COLO829 (cell line): Measurements from ENCODE around the gene SREBF2.

Source experiments
- DNase-seq: peaks from one replicate; pipeline ENCODE4 v3.0.0; 2012; ENCODE audit warnings: low spot score

Gene SREBF2

DNA sequence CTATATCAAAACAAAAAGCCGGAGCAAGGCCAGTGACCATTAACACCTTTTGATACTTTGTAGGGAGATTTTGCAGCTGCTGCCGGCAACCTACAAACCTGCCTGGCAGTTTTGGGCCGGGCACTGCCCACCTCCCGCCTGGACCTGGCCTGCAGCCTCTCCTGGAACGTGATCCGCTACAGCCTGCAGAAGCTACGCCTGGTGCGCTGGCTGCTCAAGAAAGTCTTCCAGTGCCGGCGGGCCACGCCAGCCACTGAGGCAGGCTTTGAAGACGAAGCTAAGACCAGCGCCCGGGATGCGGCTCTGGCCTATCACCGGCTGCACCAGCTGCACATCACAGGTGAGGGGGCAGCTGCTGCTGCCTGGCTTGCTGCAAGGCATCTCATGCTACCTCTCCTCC, 47.7 kb downstream of the SREBF2 start:
- no peak for DNase-seq

DNA sequence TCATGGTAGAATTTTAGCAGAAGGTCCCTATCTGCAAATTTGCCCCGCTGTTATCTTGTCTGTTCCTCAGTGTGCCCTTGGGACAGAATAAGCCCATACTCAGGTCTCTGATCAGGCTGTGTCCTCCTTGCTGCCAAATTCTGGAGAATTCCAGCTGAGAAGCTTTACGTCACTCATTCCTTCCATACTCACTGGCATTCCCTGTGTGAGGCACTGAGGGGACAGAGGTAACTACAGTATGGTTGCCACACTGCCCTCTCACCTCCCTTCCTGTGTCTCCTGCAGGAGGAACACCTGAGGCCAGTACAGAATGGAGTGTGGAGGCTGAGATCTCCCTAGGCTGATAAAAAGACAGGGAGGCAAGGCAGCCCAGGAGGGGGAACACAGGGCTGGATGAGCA, 50.5 kb downstream of the SREBF2 start:
- DNase-seq: no peak

DNA sequence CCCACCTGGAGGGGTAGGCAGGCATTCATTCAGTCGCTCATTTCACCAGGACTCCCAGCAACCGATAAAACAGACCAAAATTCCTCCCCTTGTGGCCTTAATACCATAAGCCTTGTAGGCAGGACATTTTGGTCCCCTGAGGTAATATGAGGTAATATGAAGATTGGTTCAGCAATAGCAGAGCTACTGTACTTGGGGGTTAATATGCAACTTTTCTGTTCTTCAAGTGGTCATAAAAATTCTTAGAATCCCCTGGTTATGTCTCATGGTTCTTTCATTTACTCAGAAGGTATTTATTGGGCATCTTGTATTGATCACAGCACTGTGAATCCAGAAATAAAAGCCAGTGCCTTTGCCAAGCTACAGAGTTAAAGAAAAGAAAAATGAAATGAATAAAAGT, 52.2 kb downstream of the SREBF2 start:
- no peak for DNase-seq

DNA sequence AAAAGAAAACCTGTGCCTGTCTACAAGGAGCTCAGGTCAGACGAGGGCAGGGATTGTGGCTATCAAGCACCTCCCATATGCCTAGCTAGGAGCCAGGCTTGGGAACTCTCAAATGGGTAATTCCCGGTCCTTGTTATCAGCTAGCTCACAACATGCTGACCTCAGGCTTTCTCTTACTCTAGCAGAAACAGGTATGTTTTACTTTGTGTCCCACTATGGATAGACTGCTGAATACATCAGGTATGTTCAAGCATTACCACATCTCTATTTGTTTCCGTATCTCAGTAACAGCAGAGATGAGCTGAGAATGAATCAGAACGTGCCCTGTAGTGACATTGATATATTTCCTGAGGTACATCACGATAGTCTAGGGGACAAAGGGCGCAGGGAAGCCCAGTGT, 52.6 kb downstream of the SREBF2 start:
- no peak for DNase-seq

DNA sequence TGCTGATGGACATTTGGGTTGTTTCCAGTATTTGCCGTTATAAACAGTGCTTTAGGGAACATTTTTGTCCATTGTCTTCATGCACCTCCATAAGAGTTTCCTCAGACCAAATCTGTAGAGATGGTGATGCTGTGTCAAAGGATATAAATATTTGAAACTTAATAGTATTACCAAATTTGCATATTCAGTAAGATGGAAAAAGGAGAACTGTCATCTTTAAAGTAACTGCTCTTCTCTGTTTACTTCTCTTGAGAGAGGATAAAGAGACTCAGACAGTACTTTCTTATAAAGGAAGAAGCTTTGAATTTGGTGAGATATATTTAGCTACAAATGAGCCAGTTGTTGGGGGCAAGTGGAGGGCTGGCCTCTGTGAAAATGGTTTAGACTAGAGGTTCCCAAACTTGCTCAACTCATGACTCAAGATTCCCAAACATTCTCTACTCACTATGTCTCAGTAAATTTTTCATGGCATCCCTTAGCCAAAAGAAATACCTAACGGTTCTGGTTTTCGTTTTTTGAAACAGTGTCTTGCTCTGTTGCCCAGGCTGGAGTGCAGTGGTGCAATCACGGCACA, 55.8 kb downstream of the SREBF2 start:
- DNase-seq: no peak

DNA sequence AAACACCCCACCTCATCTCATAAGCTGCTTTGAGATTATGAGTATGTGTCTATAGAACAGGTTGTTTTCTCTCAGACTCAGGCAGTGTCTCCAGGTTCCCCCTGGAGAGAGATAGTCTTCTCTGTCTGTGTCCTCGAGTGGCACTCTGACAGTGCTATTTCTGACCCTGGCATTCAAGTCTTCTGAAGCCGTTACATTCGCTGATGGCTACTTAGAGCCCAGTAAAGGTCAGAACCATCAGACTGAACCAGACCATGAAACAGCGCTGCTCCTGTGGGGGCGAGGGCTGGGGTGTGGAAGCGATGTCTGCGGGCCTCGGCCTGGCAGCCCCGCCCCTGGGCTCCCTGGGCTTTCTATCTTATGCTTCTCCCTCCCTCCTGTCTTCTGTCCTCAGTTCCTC, 58.5 kb downstream of the SREBF2 start:
- DNase-seq: no peak

DNA sequence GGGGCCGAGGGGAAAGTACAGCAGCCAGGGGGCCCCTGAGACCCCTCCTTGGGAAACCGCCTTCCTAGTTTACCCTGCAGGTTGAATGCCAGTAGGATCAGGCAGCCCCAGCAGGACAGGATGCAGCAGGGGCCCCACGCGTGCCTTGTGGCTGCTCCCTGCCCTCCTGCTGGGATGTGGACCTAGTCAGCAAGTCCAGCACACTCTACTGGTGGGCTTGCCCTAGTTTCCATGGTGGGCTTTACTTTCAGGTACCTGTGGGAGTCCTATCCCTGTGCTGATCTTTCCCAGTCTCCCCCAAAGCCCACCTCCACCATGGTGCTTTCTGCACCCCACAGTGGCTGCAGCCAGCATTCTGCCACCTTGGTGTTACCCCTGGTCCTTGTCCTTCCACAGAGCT, 59.8 kb downstream of the SREBF2 start:
- no peak for DNase-seq

DNA sequence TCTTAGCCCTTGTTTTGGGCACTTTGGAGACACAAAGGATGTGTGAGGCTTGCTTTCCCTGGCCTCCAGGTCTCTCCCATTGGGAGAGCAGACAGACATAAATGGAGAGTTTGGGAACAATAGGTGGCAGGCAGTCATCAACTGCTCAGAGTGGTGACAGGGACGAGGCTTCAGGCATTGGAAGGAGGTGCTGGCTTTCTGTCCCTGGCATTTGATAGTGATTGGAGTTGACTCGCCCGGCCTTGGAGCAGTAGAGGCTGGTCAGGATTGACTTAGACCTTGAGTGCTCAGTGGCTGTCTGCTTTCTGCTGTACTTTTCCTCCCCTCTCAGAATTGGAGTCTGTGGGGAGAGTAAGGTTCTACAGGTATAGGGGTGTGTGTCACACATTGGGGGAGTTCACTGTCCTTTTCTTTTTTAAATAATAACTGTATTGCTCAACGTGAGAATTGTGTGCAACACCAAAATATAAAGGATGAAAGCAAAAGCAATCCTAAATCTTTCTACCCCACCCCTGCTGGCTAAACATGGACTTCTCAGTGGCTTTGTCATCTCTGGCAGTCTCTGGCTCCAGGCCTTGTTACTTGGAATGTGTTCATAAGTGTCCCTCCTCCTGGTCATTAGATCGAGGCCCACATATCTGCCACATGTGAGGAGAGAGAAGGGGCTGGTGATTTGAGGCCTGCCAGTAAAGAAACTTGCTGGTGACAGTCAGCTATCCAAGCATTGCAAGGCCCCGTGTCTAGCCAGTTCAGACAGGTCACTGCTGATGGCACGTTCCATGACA, 60.9 kb downstream of the SREBF2 start:
- DNase-seq: no peak

DNA sequence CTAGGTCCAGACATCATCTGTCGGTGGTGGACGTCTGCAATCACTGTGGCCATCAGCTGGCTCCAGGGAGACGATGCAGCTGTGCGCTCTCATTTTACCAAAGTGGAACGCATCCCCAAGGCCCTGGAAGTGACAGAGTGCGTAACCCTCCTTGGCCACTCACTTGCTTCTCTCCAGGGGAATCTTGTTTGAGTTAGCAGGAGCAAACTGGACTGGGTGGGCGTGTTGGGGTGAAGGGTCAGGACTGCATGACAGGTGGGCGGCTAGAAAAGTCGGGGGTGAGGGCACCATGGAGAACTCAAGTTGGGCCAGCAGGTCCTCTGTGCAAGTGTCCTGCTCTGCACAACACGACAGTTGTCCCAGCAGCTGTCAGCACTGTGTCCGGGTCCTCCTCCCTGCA, 65.7 kb downstream of the SREBF2 start:
- DNase-seq: no peak

DNA sequence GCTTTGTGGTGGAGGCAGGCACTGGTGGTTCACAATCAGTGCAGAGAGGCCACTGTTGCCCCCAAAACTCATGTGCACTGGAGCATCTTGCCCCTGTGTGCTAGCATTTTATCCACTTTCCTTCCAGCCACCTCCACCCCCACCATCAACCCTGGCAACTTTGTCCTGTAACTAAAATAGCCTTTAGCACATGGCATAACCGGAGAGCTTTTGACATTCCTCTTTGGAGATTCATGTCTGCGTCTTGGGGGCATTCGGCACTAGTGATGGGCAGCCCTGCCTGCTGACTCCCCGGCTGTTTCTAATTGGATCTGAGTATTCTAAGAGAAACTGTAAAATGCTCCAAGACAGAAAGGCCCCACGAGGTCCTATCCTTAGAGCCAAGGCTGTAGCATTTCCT, 66.2 kb downstream of the SREBF2 start:
- no peak for DNase-seq

DNA sequence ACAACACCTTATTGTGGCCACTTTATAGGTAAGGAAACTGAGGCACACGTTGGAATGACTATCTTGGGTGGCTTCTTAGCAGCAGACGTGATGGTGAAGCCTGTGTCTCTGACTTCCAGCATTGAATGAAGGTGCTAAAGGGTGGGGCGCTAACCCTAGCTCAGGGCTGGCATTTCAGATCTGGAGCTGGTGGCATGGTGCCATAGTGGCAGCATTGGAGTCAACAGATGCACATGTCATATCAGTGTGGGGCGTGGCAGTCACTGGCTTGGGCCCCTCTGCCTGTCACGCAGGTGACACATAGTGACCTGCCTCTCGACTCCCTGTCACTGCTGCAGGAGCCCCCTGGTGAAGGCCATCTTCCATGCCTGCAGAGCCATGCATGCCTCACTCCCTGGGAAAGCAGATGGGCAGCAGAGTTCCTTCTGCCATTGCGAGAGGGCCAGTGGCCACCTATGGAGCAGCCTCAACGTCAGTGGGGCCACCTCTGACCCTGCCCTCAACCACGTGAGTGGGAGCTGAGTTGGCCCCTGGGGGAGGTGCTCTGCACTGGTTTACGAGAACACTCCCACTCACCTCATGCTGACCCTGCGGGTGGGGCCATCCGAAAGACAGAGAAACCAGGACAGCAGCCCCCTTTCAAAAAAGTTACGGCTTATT, 67.2 kb downstream of the SREBF2 start:
- no peak for DNase-seq

DNA sequence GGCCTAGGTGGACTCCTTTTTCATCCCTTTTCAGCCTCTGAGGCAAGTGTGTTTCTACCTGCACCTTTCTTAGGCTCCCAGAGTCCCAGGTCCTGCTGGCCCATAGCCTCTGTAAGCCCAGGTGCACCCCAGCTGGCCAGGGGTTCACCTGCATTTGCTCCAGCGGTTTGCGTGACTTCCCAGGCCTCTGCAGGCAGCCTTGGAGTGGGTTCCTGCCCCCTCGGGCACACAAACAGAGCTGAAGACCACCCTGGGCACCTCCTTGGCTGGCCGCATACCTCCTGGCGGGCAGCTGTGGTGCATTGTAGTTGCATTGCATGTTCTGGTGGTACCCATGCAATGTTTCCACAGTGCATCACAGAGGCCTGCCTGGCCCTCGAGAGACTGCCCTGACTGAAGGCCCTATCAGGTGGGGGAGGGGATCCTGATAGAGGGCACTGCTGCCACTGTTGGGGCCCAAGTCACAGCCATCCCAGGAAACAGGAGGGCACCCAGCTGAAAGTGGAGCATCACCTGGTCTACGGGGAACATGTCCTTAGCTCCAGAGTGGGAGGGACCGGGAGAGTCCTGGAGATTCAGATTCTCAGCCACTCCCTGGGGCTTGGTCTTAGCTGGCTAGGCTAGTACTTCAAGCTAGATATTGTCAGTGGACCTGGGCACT, 67.9 kb downstream of the SREBF2 start:
- DNase-seq: no peak

DNA sequence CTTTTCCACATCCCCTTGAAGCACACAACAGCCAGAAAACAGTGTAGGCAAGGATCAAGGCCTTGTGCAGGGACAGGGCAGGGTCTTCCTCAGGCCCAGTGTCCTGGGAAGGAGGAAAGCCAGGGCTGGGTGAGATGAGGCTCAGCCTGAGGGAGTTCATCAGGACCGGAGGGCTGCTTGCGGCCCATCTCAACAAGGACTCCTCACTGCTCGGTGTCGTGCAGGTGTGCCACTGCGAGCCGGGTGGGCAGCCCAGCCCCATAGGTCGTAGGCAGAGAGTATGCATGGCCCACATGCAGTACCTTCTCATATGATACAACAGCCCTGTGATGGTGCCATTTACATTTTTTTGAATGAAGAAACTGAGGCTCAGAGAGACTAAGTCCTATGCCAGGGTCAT, 69.1 kb downstream of the SREBF2 start:
- DNase-seq: no peak

DNA sequence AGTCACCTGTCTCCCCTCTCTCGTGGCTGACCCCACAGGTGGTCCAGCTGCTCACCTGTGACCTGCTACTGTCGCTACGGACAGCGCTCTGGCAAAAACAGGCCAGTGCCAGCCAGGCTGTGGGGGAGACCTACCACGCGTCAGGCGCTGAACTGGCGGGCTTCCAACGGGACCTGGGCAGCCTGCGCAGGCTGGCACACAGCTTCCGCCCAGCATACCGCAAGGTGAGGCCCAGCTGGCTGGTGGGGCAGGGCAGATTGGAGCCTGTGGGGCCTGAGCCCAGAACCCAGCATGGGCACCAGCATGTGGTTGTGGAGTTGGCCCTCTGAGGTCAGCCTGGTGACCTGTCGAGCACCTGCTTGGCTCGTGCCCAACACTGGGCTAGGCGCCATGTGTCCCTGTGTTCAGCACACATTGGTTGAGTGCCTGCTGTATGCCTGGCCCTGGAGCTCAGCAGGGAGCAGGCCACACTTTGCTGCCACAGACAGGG, 70.1 kb downstream of the SREBF2 start:
- no peak for DNase-seq

DNA sequence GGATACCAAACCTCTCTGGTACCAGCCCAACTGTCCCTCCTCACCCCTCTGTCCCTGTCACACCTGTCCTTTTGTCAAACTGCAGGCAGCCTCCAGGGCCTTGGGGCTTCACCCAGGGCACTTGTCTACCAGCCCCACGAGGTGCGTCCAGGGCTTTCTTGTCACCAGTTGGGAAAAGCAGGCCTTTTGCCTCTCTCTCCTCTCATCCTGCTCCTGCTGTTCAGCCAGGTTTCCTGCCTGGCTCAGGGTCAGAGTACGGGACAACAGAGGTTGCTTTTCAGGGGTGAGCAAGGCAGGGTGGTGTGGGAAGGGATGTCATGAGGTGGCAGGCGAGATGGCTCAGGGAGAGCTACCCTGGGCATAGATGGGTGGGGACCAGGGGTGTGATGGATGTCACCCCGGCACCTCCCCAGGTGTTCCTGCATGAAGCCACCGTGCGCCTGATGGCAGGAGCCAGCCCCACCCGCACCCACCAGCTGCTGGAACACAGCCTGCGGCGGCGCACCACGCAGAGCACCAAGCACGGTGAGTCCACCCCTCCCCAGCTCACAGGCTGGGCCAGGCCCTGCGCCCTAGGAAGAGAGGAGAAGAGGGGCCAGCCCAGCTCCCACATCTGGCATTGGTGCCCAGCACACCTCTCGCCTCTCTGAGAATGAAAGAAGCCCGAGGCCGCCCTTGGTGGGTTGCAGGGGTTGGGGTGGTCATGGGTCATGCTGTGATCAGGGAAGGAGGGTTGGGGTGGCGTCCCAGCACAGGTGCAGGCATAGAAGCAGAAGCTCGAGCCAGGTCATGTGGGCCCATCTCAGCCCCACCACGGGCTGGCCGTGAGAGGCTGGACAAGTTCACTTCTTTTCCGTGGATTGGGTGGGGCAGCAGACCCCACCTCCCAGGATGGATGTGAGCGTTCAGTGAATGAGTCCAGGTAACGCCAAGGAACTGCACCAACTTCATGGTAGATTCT, 71.8 kb downstream of the SREBF2 start:
- DNase-seq: no peak

DNA sequence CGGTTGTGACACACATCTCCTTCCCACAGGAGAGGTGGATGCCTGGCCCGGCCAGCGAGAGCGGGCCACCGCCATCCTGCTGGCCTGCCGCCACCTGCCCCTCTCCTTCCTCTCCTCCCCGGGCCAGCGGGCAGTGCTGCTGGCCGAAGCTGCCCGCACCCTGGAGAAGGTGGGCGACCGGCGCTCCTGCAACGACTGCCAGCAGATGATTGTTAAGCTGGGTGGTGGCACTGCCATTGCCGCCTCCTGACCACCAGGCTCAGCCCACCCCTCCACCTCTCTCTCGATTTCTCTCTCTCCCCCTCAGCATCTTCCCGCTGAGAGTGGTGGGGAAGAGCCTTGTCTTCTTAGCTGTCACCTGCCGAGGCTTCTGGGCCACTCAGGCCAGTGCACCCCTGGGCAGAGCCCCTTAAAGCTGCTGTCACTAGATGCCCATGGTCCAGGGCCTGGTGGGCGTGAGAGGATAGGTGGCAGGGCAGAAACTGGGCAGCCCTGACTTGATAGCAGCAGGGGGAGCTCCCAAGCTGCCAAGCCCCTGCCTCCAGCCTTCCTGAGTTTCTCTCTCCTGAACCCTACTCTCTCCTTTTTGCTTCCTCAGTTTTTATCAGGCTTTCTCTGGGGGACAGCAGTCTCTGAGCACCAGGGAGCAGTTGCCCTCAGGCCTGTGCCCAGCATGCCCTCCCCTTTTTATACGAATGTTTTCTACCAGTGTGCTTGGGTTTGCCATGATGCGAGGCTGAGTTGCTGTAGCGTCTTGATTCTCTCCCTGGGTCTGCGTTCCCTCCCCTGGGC, 72.7 kb downstream of the SREBF2 start:
- DNase-seq: no peak

DNA sequence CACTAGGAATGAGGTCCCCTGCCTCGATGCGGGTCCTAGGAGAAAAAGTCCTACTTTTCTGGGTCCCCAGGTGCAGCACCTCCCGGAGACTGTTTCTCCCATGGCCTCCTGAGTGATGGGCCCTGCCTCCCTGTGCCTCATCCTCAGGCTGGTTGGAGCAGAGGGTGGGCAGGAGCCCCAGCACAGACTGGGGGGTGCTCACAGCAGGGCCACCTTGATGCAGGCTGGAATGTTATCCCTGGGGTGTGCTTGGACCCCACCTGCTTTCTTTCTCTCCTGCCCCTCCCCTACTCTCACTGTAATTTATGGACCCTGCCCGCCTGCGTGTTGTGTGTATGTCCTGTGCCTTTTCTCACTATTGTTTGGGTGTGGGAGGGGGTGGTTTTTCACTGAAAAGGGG, 73.9 kb downstream of the SREBF2 start:
- no peak for DNase-seq

DNA sequence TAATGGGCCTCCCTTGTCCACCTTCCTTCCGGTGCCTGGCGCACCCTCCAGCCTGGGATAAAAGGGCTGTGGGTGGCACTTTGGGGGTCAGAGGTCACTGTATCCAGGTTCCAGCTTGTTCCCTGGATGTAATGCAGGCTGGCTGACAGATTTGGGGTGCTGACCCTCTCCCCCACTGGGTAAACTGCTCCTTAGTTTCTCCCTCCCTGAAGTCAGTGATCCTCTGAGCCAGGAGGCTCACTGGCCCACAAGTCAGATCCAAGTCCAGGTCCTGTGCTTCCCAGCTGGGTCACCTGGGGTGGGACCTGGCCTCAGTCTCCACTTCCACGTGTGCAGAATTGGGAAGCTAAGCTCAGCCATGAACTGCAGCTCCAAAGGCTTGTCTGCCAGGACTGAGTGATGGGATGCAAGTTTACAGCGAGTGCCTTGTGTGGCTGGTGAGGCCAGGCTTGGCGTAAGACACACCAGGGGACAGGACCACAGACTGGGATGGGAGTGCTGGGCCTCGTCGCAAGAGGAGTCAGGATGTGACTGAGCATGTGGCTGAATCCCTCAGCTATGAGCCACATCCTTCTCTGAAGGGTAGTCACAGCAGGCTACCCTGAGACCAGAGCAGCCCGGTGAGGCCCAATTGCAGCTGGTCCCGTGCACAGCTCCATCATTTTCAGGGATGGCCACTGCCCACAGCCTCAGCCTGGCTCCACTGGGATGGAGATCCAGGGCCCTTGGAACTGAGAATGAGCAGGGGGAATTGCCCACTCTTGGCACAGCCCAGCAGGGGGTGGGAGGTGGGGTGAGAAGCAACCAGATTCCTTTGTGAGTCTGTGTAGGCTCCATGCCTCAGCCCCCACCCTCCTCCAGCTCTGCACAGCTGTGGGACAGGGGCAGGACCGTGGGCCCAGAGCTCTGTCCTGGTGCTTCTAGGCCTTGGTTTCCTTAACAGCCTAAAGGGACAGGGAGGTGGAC, 74.8 kb downstream of the SREBF2 start:
- no peak for DNase-seq

DNA sequence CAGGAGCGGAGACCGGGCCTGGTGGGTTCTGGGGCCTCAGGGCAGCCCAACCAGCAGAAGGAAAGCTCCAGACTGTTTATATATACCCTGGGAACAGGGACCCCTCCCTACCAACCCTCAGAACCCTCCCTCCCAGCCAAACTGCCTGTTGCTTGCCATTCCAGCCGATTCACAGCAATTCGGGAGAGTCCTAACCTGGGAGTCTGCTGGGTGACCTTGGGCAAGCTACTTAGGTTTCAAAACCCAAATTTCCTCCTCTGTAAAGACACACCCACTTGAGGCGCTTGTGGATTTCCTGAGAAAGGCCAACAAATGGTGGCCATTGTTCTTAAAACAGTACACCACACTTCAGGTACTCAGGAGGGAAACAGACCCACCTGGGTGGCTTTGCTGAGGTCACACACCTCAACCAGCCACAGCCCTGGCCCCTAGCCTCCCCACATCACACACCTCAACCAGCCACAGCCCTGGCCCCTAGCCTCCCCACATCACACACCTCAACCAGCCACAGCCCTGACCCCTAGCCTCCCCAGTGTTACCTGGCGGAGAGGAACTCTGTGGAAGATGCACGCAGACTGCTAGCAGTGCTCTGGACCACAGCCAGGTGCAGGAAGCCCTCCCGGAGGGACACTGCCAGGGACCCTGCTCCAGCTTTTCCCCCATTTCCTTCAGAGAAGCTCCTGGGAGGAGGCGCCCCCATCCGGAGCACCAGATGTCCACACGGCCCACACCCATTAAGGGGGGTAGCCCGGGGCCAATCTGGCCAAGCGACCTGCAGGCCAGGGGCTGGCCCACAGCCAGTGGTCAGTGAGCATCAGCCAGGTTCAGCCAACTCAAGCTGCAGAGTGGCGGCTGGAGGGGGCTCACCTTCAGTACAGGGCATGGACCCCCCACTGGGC, 75.8 kb downstream of the SREBF2 start:
- DNase-seq: no peak
